Hepatocyte (in vitro differentiated cells): ENCODE data around the gene TMEM26.

Experiments
- CTCF ChIP-seq: fragments of 200-600 bp; sonication (generic); IDR thresholded peaks from 2 replicates; pipeline ENCODE4 v1.5.1; 2016; ENCODE audit warnings: antibody characterized with exemption, mild to moderate bottlenecking; ENCODE audit not compliant: poor library complexity
- EZH2 ChIP-seq: fragments of 200-600 bp; sonication (generic); IDR thresholded peaks from 2 replicates; pipeline ENCODE4 v1.6.1; 2016; ENCODE audit warnings: antibody characterized with exemption, mild to moderate bottlenecking, borderline replicate concordance

DNA sequence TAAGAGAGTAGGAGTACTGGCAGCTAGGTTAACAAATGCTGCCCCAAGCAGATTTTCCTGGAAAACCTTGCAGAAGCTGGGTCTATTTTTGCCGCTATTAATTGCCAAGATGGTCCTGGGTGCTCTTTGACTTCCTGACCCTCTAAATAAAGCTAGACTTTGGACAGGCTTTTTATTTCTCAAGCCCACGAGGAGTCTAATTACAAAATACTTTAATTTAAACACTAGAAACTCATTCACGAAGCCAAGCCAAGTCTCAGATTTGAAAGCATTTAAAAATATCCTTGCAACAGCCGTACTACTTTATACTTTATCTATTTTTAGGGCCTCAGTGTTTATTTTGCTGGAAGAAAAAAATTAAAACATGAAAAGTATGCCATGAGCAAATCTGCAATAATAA lies 45.1 kb downstream of the TMEM26 start:
- no peak for TF ChIP-seq EZH2
- no peak for TF ChIP-seq CTCF
